GM23248 (cell line): ENCODE results near the gene TBL1Y. TPM values are rescaled to one million over a fixed set of nuclear protein-coding genes. Genes with fewer than 3 reads are reported as not detected.

Experiments
- DNase-seq: peaks from one replicate; pipeline ENCODE4 v3.0.0-alpha.2; 2015
- H2AFZ ChIP-seq: fragments of 200-600 bp; sonication (generic); 2 replicates; pipeline ENCODE4 v1.6.1; 2016; ENCODE audit warnings: antibody characterized with exemption
- H3F3A ChIP-seq: fragments of 200-600 bp; sonication (generic); 2 replicates; pipeline ENCODE4 v1.6.1; 2016; ENCODE audit warnings: mild to moderate bottlenecking, antibody characterized with exemption, mixed run types; ENCODE audit not compliant: insufficient read depth
- H3K27ac ChIP-seq: fragments of 200-600 bp; sonication (generic); 2 replicates; pipeline ENCODE4 v1.5.1; 2016; ENCODE audit warnings: mild to moderate bottlenecking
- H3K27me3 ChIP-seq: fragments of 200-600 bp; sonication (generic); replicated peaks from 2 replicates; pipeline ENCODE4 v1.6.1; 2016; ENCODE audit warnings: mild to moderate bottlenecking; ENCODE audit not compliant: insufficient read depth
- H3K36me3 ChIP-seq: fragments of 200-600 bp; sonication (generic); 2 replicates; pipeline ENCODE4 v1.6.1; 2016; ENCODE audit warnings: low read depth, mild to moderate bottlenecking
- H3K4me1 ChIP-seq: fragments of 200-600 bp; sonication (generic); 2 replicates; pipeline ENCODE4 v1.6.1; 2016; ENCODE audit warnings: mild to moderate bottlenecking; ENCODE audit not compliant: insufficient read depth
- H3K4me2 ChIP-seq: fragments of 200-600 bp; sonication (generic); one replicate; pipeline ENCODE4 v1.6.1; 2016; ENCODE audit warnings: mild to moderate bottlenecking; ENCODE audit not compliant: unreplicated experiment
- H3K4me3 ChIP-seq: fragments of 200-600 bp; sonication (generic); 2 replicates; pipeline ENCODE4 v1.5.1; 2016; ENCODE audit warnings: mild to moderate bottlenecking
- H3K79me2 ChIP-seq: fragments of 200-600 bp; sonication (generic); 2 replicates; pipeline ENCODE4 v1.6.1; 2016; ENCODE audit warnings: mild to moderate bottlenecking; ENCODE audit not compliant: insufficient read depth
- H3K9ac ChIP-seq: fragments of 200-600 bp; sonication (generic); 2 replicates; pipeline ENCODE4 v1.6.1; 2016; ENCODE audit warnings: mild to moderate bottlenecking
- H3K9me2 ChIP-seq: fragments of 200-600 bp; sonication (generic); 2 replicates; pipeline ENCODE4 v1.6.1; 2016; ENCODE audit warnings: mixed run types, mild to moderate bottlenecking, moderate library complexity; ENCODE audit not compliant: insufficient read depth
- H3K9me3 ChIP-seq: fragments of 200-600 bp; sonication (generic); one replicate; pipeline ENCODE4 v1.6.1; 2017; ENCODE audit warnings: low read depth
- H4K20me1 ChIP-seq: fragments of 200-600 bp; sonication (generic); 2 replicates; pipeline ENCODE4 v1.6.0; 2016; ENCODE audit not compliant: insufficient read depth
- EZH2 ChIP-seq: fragments of 200-600 bp; sonication (generic); IDR thresholded peaks from 2 replicates; pipeline ENCODE4 v1.6.1; 2018; ENCODE audit warnings: antibody characterized with exemption, mild to moderate bottlenecking; ENCODE audit not compliant: insufficient read depth, poor library complexity, severe bottlenecking
- EZH2phosphoT487 ChIP-seq: fragments of 200-600 bp; sonication (generic); IDR thresholded peaks from 2 replicates; pipeline ENCODE4 v1.6.1; 2018; ENCODE audit warnings: antibody characterized with exemption, moderate library complexity, mild to moderate bottlenecking, low read depth; ENCODE audit not compliant: insufficient read depth
- WGBS, 2 experiments: methylation state at CpG; one replicate each; pipeline ENCODE4 v1.1.6; 2015 to 2017; ENCODE audit warnings: low lambda C conversion rate in 2 of 2, low coverage in 1 of 2; ENCODE audit errors: missing lambda C conversion rate in 2 of 2; 5-methylcytosine and 5-hydroxymethylcytosine counted together
- in situ Hi-C: fragments of 300-500 bp; cut with MboI; formaldehyde crosslinking; loops from 2 replicates; pipeline ENCODE4 v1.15.0; 2020
- polyA plus RNA-seq: library from polyadenylated mRNA; unstranded; fragments of >200 nt; fragmentation: Nextera tagmentation; extraction: Ambion mirVana; gene quantifications from 2 replicates; pipeline ENCODE4 v1.2.1, GENCODE V29; 2016
- total RNA-seq: library from RNA; depleted of rRNA; stranded (reverse); fragments of >200 nt; shearing (Covaris generic); gene quantifications from 2 replicates; pipeline ENCODE4 v1.2.3, GENCODE V29; 2014

TBL1Y gene
- total and polyA plus RNA-seq, 2 experiments from 2014 or later = not detected

DNA sequence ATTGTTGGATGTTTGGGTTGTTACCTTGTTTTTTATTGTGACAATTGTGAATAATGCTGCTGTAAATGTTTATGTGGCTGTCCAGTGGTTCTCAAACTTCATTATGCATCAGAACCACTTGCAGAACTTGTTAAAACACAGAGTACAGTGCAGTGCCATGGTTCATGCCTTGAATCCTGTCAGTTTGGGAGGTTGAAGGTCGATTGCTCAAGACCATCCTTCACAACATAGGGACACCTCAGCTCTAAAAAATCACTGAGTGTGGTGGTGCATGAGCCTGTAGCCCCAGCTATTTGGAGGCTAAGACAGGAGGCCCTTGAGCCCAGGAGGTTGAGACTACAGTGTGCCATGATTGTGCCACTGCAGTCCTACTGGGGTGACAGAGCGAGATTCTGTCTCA, 25.0 kb downstream of the TBL1Y start:
- H3K4me3 ChIP-seq = no peak overlapping the region
- in situ Hi-C loops = no loop called here
- H3F3A ChIP-seq = no peaks in the 10 kb centered on the region
- no peak overlapping the region for H3K27ac ChIP-seq
- no peaks in the 10 kb centered on the region for H3K4me1 ChIP-seq
- 15 to 18% methylated on average over 2 of the region's 2 CpGs for WGBS, 2 experiments
- H3K27me3 ChIP-seq = no peaks in the 10 kb centered on the region
- no peak overlapping the region for H3K4me2 ChIP-seq
- DNase-seq = no peak
- no peaks in the 10 kb centered on the region for H4K20me1 ChIP-seq
- TF ChIP-seq EZH2phosphoT487 = no peak
- no peak for TF ChIP-seq EZH2
- H3K9me2 ChIP-seq = no peaks in the 10 kb centered on the region
- no peaks in the 10 kb centered on the region for H3K9me3 ChIP-seq
- H2AFZ ChIP-seq = no peak overlapping the region
- no peak overlapping the region for H3K9ac ChIP-seq
- H3K36me3 ChIP-seq = no peaks in the 10 kb centered on the region
- no peaks in the 10 kb centered on the region for H3K79me2 ChIP-seq

DNA sequence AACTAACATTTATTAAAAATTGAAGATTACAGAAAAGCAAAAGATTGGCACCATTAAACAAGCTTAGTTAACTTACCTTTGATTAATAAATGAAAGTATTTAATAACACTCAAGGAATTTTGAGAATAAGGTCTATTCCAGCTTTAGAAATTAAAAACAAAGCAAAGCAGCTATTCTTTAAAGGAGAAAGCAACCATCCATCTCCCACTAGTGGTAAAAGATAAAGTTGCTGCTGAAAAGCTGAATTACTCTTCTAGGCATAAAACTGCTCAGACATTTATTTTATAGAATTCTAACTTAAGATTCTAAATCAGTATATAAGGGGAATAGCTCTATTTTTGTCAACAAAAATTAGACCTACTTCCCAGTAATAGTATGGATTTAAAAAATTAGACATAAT, 37.2 kb downstream of the TBL1Y start:
- H4K20me1 ChIP-seq = no peaks in the 10 kb centered on the region
- no peaks in the 10 kb centered on the region for H3K79me2 ChIP-seq
- H3K27me3 ChIP-seq = no peaks in the 10 kb centered on the region
- no peak overlapping the region for H3K27ac ChIP-seq
- peak; percentile 7 for DNase-seq
- no peak overlapping the region for H3K4me3 ChIP-seq
- no peaks in the 10 kb centered on the region for H3F3A ChIP-seq
- TF ChIP-seq EZH2phosphoT487 (no peak), EZH2 (no peak)
- H3K4me1 ChIP-seq = no peaks in the 10 kb centered on the region
- H3K36me3 ChIP-seq = no peaks in the 10 kb centered on the region
- no peak overlapping the region for H3K4me2 ChIP-seq
- no peaks in the 10 kb centered on the region for H3K9me2 ChIP-seq
- no peaks in the 10 kb centered on the region for H3K9me3 ChIP-seq
- no peak overlapping the region for H2AFZ ChIP-seq
- in situ Hi-C loops = no loop called here
- no peak overlapping the region for H3K9ac ChIP-seq

DNA sequence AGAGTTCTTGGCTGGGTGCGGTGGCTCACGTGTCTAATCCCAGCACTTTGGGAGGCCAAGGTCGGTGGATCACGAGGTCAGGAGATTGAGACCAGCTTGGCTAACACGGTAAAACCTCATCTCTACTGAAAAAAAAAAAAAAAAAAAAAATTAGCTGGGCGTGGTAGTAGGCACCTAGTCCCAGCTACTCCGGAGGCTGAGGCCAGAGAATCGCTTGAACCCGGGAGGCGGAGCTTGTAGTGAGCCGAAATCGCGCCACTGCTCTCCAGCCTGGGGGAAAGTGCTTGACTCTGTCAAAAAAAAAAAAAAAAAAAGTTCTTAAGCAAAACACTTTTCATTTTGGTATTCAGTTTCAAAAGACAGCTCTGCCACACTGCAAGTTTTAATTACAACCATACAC, 37.9 kb downstream of the TBL1Y start:
- in situ Hi-C loops = no loop called here
- H2AFZ ChIP-seq = no peak overlapping the region
- no peaks in the 10 kb centered on the region for H3K79me2 ChIP-seq
- no peak overlapping the region for H3K9ac ChIP-seq
- H3K4me1 ChIP-seq = no peaks in the 10 kb centered on the region
- H3K27me3 ChIP-seq = no peaks in the 10 kb centered on the region
- no peaks in the 10 kb centered on the region for H3K9me3 ChIP-seq
- H4K20me1 ChIP-seq = no peaks in the 10 kb centered on the region
- H3K36me3 ChIP-seq = no peaks in the 10 kb centered on the region
- no peak overlapping the region for H3K27ac ChIP-seq
- no peak overlapping the region for H3K4me2 ChIP-seq
- TF ChIP-seq EZH2 (no peak), EZH2phosphoT487 (no peak)
- no peaks in the 10 kb centered on the region for H3K9me2 ChIP-seq
- no peak for DNase-seq
- no peak overlapping the region for H3K4me3 ChIP-seq
- no peaks in the 10 kb centered on the region for H3F3A ChIP-seq
- 2 to 5% methylated on average over 10 to 13 of the region's 13 CpGs for WGBS, 2 experiments

- no peaks in the 10 kb centered on the region for H4K20me1 ChIP-seq
- TF ChIP-seq EZH2phosphoT487 (no peak), EZH2 (no peak)
- no peak overlapping the region for H3K9ac ChIP-seq
- H3K4me3 ChIP-seq = no peak overlapping the region
- in situ Hi-C loops = no loop called here
- DNase-seq = no peak
- no peak overlapping the region for H3K4me2 ChIP-seq
- no peak overlapping the region for H2AFZ ChIP-seq
- H3F3A ChIP-seq = no peaks in the 10 kb centered on the region
- no peak overlapping the region for H3K27ac ChIP-seq
- H3K36me3 ChIP-seq = no peaks in the 10 kb centered on the region
- H3K9me2 ChIP-seq = no peaks in the 10 kb centered on the region
- H3K79me2 ChIP-seq = no peaks in the 10 kb centered on the region
- no peaks in the 10 kb centered on the region for H3K27me3 ChIP-seq
- H3K9me3 ChIP-seq = no peaks in the 10 kb centered on the region
- no peaks in the 10 kb centered on the region for H3K4me1 ChIP-seq
- WGBS, 2 experiments = 48 to 60% methylated on average over 4 of the region's 4 CpGs
These were observed 39.5 kb downstream of the TBL1Y start for GRCh38 chrY:6949947-6950346.

DNA sequence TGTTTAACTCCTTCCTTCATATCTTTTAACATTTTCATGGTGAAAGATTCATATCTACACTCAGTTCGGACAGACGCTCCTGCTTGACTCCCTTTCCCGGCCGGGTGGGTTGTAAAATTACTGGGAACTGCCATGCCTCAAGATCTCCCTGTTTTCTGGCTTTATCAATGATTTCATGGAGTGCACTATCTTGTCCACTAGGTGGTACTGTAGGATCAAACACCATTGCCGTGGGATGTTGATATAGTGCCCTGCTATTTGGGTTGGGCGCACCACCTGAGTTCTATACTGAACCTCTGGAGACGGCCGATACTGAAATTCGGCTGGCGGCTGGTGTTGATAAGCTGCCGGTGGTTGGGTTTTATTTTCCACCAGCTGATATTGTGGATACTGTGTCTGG, 54.2 kb downstream of the TBL1Y start:
- no peaks in the 10 kb centered on the region for H3K36me3 ChIP-seq
- no peaks in the 10 kb centered on the region for H3K79me2 ChIP-seq
- 2 to 4% methylated on average over 9 to 10 of the region's 11 CpGs for WGBS, 2 experiments
- H3K27ac ChIP-seq = no peak overlapping the region
- H3K4me1 ChIP-seq = peaks cover 9% of the 10 kb centered on the region; the same call in 1 of the 2 replicates
- H3K4me3 ChIP-seq = no peak overlapping the region
- peak; percentile 61 for DNase-seq
- no peaks in the 10 kb centered on the region for H3K9me3 ChIP-seq
- H3K9me2 ChIP-seq = no peaks in the 10 kb centered on the region
- no peak overlapping the region for H3K9ac ChIP-seq
- TF ChIP-seq EZH2phosphoT487 (no peak), EZH2 (no peak)
- H3F3A ChIP-seq = no peaks in the 10 kb centered on the region
- in situ Hi-C loops = loop anchor here (10.0 kb wide), 1 partner anchor 120 kb away; no protein-coding TSS in a partner anchor
- no peak overlapping the region for H2AFZ ChIP-seq
- no peaks in the 10 kb centered on the region for H4K20me1 ChIP-seq
- H3K27me3 ChIP-seq = no peaks in the 10 kb centered on the region
- peak overlapping the region; percentile 48 for H3K4me2 ChIP-seq
